Measurements from ENCODE around the gene AVPI1. TPM values are rescaled to one million over a fixed set of nuclear protein-coding genes. Genes with fewer than 3 reads are reported as not detected.
A peak's percentile ranks its signal among the peaks of the same experiment; 100 is the strongest.

AVPI1 gene
- total and polyA plus RNA-seq, 2 of the 13 experiments (the other 11 are each of a cell fraction or from before 2014, with no cell fraction given) = 39.8 to 61.2 TPM

DNA sequence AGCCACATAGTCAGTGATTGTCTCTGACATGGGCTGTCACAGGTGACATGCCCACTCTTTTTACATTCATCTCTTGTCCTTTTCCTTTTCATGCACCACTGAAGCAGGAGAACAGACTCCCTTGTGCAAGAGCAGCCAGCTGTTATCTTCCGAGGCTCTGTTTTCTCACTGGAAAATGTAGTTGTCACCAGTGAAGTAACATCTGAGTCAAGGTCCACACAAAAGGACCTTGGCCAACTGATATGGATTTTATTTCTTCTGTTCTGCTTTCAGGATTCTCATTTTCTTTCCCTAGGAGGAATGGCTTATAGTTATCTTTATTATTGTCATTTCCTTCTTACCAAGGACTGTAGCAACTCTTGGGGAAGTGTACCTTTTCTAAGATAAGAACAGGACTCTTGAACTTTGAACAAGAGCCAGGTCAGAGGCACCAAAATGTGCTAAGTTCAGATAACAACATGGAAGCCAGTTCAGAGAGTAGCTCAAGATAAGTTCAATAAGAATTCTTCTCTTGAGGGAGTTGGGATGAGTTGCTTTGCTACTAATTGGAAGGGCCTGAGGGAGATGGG, 22.7 kb downstream of the AVPI1 start (continued):
- TF ChIP-seq, protein P1, sequence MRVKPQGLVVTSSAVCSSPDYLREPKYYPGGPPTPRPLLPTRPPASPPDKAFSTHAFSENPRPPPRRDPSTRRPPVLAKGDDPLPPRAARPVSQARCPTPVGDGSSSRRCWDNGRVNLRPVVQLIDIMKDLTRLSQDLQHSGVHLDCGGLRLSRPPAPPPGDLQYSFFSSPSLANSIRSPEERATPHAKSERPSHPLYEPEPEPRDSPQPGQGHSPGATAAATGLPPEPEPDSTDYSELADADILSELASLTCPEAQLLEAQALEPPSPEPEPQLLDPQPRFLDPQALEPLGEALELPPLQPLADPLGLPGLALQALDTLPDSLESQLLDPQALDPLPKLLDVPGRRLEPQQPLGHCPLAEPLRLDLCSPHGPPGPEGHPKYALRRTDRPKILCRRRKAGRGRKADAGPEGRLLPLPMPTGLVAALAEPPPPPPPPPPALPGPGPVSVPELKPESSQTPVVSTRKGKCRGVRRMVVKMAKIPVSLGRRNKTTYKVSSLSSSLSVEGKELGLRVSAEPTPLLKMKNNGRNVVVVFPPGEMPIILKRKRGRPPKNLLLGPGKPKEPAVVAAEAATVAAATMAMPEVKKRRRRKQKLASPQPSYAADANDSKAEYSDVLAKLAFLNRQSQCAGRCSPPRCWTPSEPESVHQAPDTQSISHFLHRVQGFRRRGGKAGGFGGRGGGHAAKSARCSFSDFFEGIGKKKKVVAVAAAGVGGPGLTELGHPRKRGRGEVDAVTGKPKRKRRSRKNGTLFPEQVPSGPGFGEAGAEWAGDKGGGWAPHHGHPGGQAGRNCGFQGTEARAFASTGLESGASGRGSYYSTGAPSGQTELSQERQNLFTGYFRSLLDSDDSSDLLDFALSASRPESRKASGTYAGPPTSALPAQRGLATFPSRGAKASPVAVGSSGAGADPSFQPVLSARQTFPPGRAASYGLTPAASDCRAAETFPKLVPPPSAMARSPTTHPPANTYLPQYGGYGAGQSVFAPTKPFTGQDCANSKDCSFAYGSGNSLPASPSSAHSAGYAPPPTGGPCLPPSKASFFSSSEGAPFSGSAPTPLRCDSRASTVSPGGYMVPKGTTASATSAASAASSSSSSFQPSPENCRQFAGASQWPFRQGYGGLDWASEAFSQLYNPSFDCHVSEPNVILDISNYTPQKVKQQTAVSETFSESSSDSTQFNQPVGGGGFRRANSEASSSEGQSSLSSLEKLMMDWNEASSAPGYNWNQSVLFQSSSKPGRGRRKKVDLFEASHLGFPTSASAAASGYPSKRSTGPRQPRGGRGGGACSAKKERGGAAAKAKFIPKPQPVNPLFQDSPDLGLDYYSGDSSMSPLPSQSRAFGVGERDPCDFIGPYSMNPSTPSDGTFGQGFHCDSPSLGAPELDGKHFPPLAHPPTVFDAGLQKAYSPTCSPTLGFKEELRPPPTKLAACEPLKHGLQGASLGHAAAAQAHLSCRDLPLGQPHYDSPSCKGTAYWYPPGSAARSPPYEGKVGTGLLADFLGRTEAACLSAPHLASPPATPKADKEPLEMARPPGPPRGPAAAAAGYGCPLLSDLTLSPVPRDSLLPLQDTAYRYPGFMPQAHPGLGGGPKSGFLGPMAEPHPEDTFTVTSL (CRISPR knock-in tag; IDR thresholded peaks at IDR 0.05; ENCODE audit: borderline replicate concordance) = 0 out of 2 replicates have a peak, but pooled peaks have one; percentile 29
- TF ChIP-seq AKAP8 (CRISPR knock-in tag; IDR thresholded peaks at IDR 0.05) = no peak
- TF ChIP-seq, protein P2, sequence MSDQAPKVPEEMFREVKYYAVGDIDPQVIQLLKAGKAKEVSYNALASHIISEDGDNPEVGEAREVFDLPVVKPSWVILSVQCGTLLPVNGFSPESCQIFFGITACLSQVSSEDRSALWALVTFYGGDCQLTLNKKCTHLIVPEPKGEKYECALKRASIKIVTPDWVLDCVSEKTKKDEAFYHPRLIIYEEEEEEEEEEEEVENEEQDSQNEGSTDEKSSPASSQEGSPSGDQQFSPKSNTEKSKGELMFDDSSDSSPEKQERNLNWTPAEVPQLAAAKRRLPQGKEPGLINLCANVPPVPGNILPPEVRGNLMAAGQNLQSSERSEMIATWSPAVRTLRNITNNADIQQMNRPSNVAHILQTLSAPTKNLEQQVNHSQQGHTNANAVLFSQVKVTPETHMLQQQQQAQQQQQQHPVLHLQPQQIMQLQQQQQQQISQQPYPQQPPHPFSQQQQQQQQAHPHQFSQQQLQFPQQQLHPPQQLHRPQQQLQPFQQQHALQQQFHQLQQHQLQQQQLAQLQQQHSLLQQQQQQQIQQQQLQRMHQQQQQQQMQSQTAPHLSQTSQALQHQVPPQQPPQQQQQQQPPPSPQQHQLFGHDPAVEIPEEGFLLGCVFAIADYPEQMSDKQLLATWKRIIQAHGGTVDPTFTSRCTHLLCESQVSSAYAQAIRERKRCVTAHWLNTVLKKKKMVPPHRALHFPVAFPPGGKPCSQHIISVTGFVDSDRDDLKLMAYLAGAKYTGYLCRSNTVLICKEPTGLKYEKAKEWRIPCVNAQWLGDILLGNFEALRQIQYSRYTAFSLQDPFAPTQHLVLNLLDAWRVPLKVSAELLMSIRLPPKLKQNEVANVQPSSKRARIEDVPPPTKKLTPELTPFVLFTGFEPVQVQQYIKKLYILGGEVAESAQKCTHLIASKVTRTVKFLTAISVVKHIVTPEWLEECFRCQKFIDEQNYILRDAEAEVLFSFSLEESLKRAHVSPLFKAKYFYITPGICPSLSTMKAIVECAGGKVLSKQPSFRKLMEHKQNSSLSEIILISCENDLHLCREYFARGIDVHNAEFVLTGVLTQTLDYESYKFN (CRISPR knock-in tag; conservative IDR thresholded peaks at IDR 0.05) = peak; percentile 20; the same call in 1 of the 2 replicates
- no peak for TF ChIP-seq SOX6 (IDR thresholded peaks at IDR 0.05)
- peak; percentile 22; the same call in 1 of the 2 replicates for TF ChIP-seq SOX6 (CRISPR knock-in tag; IDR thresholded peaks at IDR 0.05)
- TF ChIP-seq RCOR2 (CRISPR knock-in tag; IDR thresholded peaks at IDR 0.05) = 0 out of 2 replicates have a peak, but pooled peaks have one; percentile 22
- peak; percentile 46 for TF ChIP-seq GATAD2A (CRISPR knock-in tag; IDR thresholded peaks at IDR 0.05)
- TF ChIP-seq, protein P3, sequence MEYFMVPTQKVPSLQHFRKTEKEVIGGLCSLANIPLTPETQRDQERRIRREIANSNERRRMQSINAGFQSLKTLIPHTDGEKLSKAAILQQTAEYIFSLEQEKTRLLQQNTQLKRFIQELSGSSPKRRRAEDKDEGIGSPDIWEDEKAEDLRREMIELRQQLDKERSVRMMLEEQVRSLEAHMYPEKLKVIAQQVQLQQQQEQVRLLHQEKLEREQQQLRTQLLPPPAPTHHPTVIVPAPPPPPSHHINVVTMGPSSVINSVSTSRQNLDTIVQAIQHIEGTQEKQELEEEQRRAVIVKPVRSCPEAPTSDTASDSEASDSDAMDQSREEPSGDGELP (IDR thresholded peaks at IDR 0.05; ENCODE audit: borderline replicate concordance, low read depth) = peak; percentile 88
- no peak for TF ChIP-seq ZNF430 (CRISPR knock-in tag; IDR thresholded peaks at IDR 0.05)
- TF ChIP-seq FOXJ3 (CRISPR knock-in tag; IDR thresholded peaks at IDR 0.05; ENCODE audit: borderline replicate concordance) = 0 out of 2 replicates have a peak, but pooled peaks have one; percentile 46
- 0 out of 2 replicates have a peak, but pooled peaks have one; percentile 14 for TF ChIP-seq ATF1 (CRISPR knock-in tag; IDR thresholded peaks at IDR 0.05)
- no peak for TF ChIP-seq POLR2AphosphoS2 (IDR thresholded peaks at IDR 0.05; ENCODE audit: low read depth, low read length)

All from HepG2 (cell line).